K562 (cell line): ENCODE measurements around the gene TOR1AIP2. TPM values are rescaled to one million over a fixed set of nuclear protein-coding genes. Genes with fewer than 3 reads are reported as not detected.

Experiments
- GTF2E2 ChIP-seq: fragments of 200-800 bp; sonication (Bioruptor generic); IDR thresholded peaks from 2 replicates; pipeline ENCODE4 v1.6.1; 2016; ENCODE audit warnings: missing genetic modification characterization, missing compliant biosample characterization
- HNRNPK ChIP-seq: fragments of 200-400 bp; formaldehyde crosslinking; IDR thresholded peaks from one replicate; pipeline ENCODE4 v1.6.1; 2018; ENCODE audit warnings: mild to moderate bottlenecking, low read depth, low read length; ENCODE audit not compliant: poor library complexity, severe bottlenecking
- MTF1 ChIP-seq: fragments of 250-450 bp; sonication (Bioruptor Pico); IDR thresholded peaks from 2 replicates; pipeline ENCODE4 v1.9.0; 2021; ENCODE audit warnings: moderate library complexity, mild to moderate bottlenecking, inconsistent platforms, borderline replicate concordance
- NELFE ChIP-seq: IDR thresholded peaks from 2 replicates; pipeline ENCODE4 v1.6.1; 2011; ENCODE audit warnings: mild to moderate bottlenecking; ENCODE audit not compliant: insufficient read depth, insufficient read length
- PTBP1 ChIP-seq: fragments of 200-400 bp; formaldehyde crosslinking; IDR thresholded peaks from 2 replicates; pipeline ENCODE4 v1.6.1; 2017; ENCODE audit warnings: low read depth, low read length
- SMARCA4 ChIP-seq: fragments of 450-650 bp; IDR thresholded peaks from 2 replicates; pipeline ENCODE4 v1.6.1; 2016
- SRSF1 ChIP-seq: fragments of 200-400 bp; formaldehyde crosslinking; IDR thresholded peaks from 2 replicates; pipeline ENCODE4 v1.6.1; 2017; ENCODE audit warnings: mild to moderate bottlenecking, low read depth, low read length, moderate library complexity
- SRSF3 ChIP-seq: fragments of 200-400 bp; formaldehyde crosslinking; IDR thresholded peaks from 2 replicates; pipeline ENCODE4 v1.6.1; 2016; ENCODE audit warnings: mild to moderate bottlenecking, low read length, moderate library complexity; ENCODE audit not compliant: insufficient read depth
- ZBTB17 ChIP-seq: fragments of 450-650 bp; formaldehyde crosslinking; IDR thresholded peaks from 2 replicates; pipeline ENCODE4 v1.4.0; 2020; ENCODE audit warnings: mild to moderate bottlenecking
- polyA plus RNA-seq, 8 experiments: library from polyadenylated mRNA; depleted of rRNA in 4 of 8; stranded (reverse) in 5 of 8; unstranded in 3 of 8; fragments of >200 nt; fragmentation: Nextera tagmentation in 2 of 8; fragmentation: Illumina TruSeq in 1 of 8; extraction: Ambion mirVana in 2 of 8; extraction: Trizol in 1 of 8; gene quantifications; 2 replicates each; pipeline versions ENCODE4 v1.2.1 to v1.2.3, GENCODE V29; 2011 to 2014; ENCODE audit warnings: inconsistent platforms in 1 of 8, missing spikeins in 1 of 8
- total RNA-seq, 7 experiments: library from RNA; depleted of rRNA in 6 of 7; stranded (reverse); fragments of >200 nt in 6 of 7; fragmentation: Illumina TruSeq in 2 of 7; extraction: Trizol in 2 of 7; gene quantifications; 2 replicates each; pipeline versions ENCODE4 v1.2.1 to v1.2.3, GENCODE V29; 2011 to 2021; ENCODE audit warnings: low replicate concordance in 1 of 7
- TF ChIP-seq, protein P1 (sequence below): sonication (generic); formaldehyde crosslinking; IDR thresholded peaks from 2 replicates; pipeline ENCODE4 v1.8.0; 2022; ENCODE audit warnings: mild to moderate bottlenecking, missing genetic modification reagents
- TF ChIP-seq, protein P2 (sequence below): fragments of 250-450 bp; sonication (Bioruptor Pico); IDR thresholded peaks from 2 replicates; pipeline ENCODE4 v1.5.0; 2021; ENCODE audit warnings: mild to moderate bottlenecking, moderate library complexity
- TF ChIP-seq, protein P3 (sequence below): fragments of 250-450 bp; sonication (Bioruptor Pico); IDR thresholded peaks from 2 replicates; pipeline ENCODE4 v1.6.1; 2021; ENCODE audit warnings: mild to moderate bottlenecking
- TF ChIP-seq, protein P4 (sequence below): fragments of 250-450 bp; sonication (Bioruptor Pico); IDR thresholded peaks from 2 replicates; pipeline ENCODE4 v1.9.0; 2021; ENCODE audit warnings: mild to moderate bottlenecking
- TF ChIP-seq, protein P5 (sequence below): sonication (generic); formaldehyde crosslinking; IDR thresholded peaks from 2 replicates; pipeline ENCODE4 v1.8.1; 2023; ENCODE audit warnings: mild to moderate bottlenecking, missing genetic modification reagents
- TF ChIP-seq, protein P6 (sequence below): fragments of 250-450 bp; sonication (Bioruptor Pico); IDR thresholded peaks from 2 replicates; pipeline ENCODE4 v1.8.0; 2021; ENCODE audit warnings: mild to moderate bottlenecking, moderate library complexity

TOR1AIP2 gene
- total and polyA plus RNA-seq, 9 of the 15 experiments (the other 6 are each of a cell fraction or from before 2014, with no cell fraction given) = 16.7 to 122 (median 41.4) TPM

DNA sequence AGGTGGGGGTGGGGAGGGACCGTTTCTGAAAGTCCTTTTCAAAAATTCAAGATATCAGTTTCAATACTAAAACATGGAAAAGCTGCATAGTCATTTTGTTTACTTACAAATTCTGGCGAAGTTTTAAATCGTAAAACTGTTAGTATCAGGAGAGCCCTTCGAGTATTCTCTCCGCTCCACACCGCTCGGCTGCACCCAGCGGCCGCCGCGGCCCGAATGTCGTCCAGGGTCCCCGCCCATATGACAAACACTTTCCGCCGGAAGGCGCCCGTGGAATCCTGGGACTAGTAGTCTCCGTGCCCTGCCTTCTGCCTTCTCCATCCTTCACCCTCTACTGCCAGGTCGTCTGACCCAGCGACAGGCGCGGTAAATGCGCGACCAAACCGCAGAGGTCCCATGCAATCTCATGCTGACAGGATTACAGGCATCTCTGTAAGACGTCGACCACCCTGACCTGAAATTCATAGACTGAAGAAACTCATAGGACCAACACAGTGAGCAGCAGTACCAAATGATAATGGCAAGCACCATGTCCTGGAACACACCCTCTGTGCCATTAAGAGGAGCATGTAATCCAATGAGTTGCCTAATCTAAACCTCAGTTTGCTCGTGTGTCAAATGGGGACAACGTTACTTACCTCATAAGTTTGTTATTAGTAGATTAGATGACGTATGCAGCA is at the start of gene TOR1AIP2 (continued):
- TF ChIP-seq MTF1 (CRISPR knock-in tag) (no peak), HNRNPK (no peak), NELFE (no peak), PTBP1 (no peak), SRSF1 (no peak), ZBTB17 (CRISPR knock-in tag) (no peak), SRSF3 (no peak), SMARCA4 (no peak), GTF2E2 (tag) (0 out of 2 replicates have a peak, but pooled peaks have one; percentile 44)
- TF ChIP-seq, protein P1, sequence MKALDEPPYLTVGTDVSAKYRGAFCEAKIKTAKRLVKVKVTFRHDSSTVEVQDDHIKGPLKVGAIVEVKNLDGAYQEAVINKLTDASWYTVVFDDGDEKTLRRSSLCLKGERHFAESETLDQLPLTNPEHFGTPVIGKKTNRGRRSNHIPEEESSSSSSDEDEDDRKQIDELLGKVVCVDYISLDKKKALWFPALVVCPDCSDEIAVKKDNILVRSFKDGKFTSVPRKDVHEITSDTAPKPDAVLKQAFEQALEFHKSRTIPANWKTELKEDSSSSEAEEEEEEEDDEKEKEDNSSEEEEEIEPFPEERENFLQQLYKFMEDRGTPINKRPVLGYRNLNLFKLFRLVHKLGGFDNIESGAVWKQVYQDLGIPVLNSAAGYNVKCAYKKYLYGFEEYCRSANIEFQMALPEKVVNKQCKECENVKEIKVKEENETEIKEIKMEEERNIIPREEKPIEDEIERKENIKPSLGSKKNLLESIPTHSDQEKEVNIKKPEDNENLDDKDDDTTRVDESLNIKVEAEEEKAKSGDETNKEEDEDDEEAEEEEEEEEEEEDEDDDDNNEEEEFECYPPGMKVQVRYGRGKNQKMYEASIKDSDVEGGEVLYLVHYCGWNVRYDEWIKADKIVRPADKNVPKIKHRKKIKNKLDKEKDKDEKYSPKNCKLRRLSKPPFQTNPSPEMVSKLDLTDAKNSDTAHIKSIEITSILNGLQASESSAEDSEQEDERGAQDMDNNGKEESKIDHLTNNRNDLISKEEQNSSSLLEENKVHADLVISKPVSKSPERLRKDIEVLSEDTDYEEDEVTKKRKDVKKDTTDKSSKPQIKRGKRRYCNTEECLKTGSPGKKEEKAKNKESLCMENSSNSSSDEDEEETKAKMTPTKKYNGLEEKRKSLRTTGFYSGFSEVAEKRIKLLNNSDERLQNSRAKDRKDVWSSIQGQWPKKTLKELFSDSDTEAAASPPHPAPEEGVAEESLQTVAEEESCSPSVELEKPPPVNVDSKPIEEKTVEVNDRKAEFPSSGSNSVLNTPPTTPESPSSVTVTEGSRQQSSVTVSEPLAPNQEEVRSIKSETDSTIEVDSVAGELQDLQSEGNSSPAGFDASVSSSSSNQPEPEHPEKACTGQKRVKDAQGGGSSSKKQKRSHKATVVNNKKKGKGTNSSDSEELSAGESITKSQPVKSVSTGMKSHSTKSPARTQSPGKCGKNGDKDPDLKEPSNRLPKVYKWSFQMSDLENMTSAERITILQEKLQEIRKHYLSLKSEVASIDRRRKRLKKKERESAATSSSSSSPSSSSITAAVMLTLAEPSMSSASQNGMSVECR (CRISPR knock-in tag) = peak; percentile 71
- TF ChIP-seq, protein P2, sequence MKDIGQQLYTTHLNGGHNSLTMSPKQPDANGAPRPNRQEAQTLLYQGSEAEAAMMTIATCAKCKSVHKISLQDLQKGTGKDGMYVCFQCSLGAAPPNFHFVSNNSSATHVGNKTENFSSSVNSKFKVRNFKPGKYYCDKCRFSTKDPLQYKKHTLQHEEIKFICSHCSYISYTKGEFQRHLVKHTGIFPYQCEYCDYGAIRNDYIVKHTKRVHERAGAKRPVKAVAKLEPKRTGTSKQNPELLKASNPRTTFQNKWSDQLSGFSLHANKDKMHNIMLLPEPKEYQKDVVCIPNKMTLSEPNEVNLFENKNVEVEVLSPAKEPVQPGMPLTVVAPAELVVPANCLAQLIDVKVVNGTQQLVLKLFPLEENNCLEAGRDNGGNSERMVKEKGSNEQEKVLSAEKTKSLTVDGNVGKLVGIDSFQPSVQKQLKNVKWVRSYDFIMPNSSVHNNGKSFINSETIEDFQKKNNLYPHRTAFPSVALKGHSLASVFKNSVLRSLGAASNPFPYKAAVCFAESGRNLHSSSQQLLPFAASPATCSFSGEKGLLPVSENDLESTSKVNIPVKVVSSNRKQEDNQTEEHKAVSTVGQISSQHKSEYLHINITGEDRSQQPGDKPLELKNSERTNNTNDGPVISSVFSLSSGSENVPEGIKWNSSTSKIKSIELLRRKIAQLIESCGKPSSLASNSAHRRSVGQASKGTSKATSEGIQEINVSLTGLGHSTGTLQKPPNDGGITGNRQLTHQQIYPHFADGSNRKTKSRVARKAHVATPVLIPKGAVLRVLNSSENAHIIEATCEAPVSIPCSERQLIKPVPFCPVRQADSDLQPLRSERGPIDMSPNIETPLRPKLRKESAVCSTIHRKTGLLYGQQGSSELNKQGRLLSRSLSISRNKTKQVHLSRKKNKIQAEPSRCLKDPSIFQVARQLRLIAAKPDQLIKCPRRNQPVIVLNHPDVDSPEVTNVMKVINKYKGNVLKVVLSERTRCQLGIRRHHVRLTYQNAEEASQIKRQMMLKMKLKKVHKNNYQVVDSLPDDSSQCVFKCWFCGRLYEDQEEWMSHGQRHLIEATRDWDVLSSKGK (CRISPR knock-in tag) = no peak
- TF ChIP-seq, protein P3, sequence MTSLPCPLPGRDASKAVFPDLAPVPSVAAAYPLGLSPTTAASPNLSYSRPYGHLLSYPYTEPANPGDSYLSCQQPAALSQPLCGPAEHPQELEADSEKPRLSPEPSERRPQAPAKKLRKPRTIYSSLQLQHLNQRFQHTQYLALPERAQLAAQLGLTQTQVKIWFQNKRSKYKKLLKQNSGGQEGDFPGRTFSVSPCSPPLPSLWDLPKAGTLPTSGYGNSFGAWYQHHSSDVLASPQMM (CRISPR knock-in tag) = no peak
- TF ChIP-seq, protein P4, sequence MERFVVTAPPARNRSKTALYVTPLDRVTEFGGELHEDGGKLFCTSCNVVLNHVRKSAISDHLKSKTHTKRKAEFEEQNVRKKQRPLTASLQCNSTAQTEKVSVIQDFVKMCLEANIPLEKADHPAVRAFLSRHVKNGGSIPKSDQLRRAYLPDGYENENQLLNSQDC = peak; percentile 93
- TF ChIP-seq, protein P5, sequence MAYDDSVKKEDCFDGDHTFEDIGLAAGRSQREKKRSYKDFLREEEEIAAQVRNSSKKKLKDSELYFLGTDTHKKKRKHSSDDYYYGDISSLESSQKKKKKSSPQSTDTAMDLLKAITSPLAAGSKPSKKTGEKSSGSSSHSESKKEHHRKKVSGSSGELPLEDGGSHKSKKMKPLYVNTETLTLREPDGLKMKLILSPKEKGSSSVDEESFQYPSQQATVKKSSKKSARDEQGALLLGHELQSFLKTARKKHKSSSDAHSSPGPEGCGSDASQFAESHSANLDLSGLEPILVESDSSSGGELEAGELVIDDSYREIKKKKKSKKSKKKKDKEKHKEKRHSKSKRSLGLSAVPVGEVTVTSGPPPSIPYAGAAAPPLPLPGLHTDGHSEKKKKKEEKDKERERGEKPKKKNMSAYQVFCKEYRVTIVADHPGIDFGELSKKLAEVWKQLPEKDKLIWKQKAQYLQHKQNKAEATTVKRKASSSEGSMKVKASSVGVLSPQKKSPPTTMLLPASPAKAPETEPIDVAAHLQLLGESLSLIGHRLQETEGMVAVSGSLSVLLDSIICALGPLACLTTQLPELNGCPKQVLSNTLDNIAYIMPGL = no peak
- TF ChIP-seq, protein P6, sequence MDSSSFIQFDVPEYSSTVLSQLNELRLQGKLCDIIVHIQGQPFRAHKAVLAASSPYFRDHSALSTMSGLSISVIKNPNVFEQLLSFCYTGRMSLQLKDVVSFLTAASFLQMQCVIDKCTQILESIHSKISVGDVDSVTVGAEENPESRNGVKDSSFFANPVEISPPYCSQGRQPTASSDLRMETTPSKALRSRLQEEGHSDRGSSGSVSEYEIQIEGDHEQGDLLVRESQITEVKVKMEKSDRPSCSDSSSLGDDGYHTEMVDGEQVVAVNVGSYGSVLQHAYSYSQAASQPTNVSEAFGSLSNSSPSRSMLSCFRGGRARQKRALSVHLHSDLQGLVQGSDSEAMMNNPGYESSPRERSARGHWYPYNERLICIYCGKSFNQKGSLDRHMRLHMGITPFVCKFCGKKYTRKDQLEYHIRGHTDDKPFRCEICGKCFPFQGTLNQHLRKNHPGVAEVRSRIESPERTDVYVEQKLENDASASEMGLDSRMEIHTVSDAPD (CRISPR knock-in tag) = no peak
